ENCODE results near the gene STAB1.

Gene STAB1

DNA sequence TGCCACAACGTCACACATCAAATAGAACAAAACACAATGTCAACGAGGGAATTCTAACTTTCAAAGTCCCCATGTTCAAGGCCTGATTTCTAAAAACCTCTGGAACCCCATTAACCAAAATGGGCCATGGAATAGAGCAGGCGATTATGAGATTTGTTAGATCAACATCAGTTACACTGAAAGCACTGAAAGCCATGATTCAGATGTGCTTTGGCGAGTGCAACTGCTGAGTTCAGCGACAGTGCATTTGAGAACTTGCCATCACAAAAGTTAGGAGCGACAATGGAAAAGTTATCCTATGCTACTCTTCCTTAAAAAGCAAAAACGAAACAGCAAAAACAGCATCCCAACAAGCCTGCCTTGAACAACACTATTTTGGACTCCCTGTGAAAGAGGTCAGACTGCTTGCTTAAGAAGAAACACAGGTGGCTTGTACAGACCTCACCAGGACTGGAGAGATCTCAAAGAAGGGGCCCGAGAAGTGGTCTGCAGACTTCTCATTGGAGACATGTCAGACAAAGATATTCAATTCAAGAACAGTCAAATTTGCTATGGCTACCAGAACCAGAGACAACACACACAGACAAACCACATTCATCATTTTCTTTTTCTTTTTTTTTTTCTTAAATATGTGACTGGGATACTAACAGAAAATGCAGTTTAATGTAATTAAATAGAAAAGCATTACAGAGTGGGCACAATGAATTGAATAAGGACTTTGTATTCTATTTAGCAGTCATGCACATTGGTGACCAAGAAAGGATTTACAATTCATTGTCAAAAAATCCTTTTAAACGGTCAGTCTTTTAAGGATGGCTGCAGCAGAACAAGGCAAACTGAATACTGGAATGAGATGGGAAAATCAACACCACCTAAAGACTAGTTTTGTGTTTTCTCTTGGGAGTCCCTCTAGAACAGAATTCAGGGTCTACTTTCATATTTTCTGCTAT, 62.1 kb downstream of the STAB1 start:
- DNase-seq (ENCODE audit: insufficient read length, low spot score): no peak
- FAIRE-seq: no peak

DNA sequence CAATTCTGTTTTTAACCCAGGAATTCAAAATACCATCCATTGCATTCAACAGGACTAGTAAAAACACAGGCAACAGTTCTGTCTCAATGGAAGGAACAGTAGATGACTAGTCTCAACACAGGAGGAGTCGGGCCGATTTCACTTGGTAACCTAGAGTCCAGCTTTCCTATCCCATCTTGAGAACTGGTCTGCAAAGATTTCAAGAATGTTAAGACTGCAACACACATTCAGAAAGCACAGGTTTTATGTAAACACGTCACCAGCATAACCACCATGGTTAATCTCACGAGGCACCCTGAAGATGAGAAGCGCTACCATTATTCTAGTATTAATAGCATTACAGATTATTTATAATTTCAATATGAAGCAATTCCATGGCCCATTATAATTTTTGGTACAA, 63.3 kb downstream of the STAB1 start:
- no peak for DNase-seq (ENCODE audit: insufficient read length, low spot score)
- FAIRE-seq: no peak

DNA sequence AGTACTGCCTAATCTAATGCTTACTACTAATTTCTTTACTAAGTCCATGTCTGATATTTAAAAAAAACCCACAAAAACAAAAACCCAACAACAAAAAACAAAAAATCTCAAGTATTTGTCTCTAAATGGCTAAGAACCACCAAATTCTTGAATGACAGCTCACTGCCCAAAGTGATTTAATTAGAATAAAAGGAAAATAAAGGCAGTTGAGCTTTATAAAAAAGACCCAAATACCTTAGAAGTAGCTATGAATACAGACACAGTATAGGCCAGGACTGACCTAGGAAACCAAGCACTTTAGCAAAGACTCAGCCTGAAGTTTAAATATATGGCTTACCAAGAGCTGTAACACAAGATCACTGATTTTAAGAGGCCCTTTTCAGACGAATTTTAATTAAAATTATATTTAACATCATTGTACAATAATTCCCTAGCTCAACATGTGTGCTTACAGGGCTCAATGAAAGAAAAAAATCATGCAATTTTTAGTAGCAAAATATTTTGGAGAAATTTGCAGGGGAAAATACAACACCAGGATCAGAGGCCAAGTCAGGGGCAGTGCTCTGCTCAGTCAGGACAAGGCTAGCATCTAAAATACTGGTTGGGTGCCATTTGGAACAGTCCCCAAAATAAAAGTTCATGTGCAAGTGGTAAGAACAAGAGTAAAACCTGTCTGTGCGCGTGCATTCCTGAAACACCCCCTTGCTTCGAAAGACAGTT, 66.0 kb downstream of the STAB1 start:
- no peak for FAIRE-seq
- DNase-seq (ENCODE audit: insufficient read length, low spot score): no peak

DNA sequence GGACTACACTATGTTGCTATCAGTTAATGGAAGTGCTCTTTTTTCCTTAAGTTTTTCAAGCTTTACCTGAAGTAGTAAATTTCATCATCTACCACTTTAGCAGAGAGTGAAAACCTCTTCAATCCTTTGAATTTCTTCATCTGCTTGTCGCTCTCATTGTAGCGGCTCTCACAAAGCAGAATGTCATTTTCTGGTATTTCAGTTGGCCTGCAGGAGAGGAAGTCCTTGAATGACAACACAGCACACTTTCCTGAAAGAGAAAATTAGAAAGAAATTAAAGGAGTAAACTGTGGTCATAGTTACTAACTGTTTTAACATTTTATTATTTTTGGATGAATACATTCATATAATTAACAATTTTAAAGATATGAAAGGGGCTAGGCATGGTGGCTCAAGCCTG, 68.8 kb downstream of the STAB1 start:
- no peak for FAIRE-seq
- DNase-seq (ENCODE audit: insufficient read length, low spot score): no peak

DNA sequence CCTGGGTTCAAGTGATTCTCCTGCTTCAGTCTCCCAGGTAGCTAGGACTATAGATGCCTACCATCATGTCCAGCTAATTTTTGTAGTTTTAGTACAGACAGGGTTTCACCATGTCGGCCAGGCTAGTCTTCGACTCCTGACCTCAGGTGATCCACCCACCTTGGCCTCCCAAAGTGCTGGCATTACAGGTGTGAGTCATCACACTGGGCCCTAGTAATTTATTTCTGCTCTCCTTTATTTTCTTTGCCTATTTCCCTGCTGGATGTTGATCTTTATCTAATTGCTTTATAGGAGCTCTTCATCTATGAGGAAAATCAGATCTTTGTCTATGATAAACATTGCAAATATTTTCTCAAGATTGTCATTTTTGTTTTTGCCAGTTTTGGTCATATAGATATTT, 72.9 kb downstream of the STAB1 start:
- no peak for DNase-seq (ENCODE audit: insufficient read length, low spot score)
- FAIRE-seq: no peak

DNA sequence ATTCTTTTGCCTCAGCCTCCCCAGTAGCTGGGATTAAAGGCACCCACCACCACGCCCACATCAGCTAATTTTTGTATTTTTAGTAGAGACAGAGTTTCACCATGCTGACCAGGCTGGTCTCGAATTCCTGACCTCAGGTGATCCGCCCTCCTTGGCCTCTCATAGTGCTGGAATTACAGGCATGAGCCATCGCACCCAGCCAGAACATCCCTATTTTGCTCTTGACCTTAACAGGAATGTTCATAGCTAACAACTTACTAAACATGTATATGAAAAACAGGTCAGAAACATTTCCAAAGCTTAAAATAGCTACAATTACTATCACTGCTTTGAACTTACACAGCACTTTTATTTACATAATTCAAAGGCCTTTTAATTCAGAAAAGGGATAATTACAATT, 74.9 kb downstream of the STAB1 start:
- FAIRE-seq (no peak), DNase-seq (ENCODE audit: insufficient read length, low spot score) (no peak)

DNA sequence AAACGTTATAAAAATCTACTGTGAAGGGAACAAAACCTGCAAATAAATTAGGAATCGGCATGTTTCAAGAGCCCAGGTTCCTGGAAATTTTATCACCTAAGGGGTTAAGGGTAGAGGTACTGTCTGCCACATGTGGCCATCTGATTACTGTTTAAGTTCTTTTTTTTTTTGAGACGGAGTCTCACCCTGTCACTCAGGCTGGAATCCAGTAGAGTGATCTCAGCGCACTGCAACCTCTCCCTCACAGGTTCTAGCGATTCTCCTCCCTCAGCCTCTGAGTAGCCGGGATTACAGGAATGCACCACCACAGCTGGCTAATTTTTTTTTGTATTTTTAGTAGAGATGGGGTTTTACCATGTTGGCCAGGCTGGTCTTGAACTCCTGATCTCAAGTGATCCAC, 77.1 kb downstream of the STAB1 start:
- no peak for DNase-seq (ENCODE audit: insufficient read length, low spot score)
- FAIRE-seq: no peak
